Measurements from ENCODE around the gene PDIA5.

GRCh38 chr3:123054109-123054778 lies 12.6 kb upstream of the PDIA5 start:
- TF ChIP-seq, protein P1, sequence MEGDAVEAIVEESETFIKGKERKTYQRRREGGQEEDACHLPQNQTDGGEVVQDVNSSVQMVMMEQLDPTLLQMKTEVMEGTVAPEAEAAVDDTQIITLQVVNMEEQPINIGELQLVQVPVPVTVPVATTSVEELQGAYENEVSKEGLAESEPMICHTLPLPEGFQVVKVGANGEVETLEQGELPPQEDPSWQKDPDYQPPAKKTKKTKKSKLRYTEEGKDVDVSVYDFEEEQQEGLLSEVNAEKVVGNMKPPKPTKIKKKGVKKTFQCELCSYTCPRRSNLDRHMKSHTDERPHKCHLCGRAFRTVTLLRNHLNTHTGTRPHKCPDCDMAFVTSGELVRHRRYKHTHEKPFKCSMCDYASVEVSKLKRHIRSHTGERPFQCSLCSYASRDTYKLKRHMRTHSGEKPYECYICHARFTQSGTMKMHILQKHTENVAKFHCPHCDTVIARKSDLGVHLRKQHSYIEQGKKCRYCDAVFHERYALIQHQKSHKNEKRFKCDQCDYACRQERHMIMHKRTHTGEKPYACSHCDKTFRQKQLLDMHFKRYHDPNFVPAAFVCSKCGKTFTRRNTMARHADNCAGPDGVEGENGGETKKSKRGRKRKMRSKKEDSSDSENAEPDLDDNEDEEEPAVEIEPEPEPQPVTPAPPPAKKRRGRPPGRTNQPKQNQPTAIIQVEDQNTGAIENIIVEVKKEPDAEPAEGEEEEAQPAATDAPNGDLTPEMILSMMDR (IDR thresholded peaks at IDR 0.05; ENCODE audit: low read length) = no peak
- no peak for TF ChIP-seq EZH2 (IDR thresholded peaks at IDR 0.05; ENCODE audit: borderline replicate concordance, low read length)
